Cortex of kidney (tissue), 1 donor: Measurements from ENCODE around the gene DHX34.
"Not testable (repeated sequence)": the region's sequence is repeated elsewhere in the genome, so short reads cannot be mapped to it uniquely, and the experiment has no call there.

Experiments used
- DNase-seq: peaks from one replicate; lab custom pipeline; 2025; lab: John Stamatoyannopoulos, UW

DHX34 gene

GRCh38 chr19:47363758-47364531 is 14.8 kb downstream of the DHX34 start:
- DNase-seq = no peak

DNA sequence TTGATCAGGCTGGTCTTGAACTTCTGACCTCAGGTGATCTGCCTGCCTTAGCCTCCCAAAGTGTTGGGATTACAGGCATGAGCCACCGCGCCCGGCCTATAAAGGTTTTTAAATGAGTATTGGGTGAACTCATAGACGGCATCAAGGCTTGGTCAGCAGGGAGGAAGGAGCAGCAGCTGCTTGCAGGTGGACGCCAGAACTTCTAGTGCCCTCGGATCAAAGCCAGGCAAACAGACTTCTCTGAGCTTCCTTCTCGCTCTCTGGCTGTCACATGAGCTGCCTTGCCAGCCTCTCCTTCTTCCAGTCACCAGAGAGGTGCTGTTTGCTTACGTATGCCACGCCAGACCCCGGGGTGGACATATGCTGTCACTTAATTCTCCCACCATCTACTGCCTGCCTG is 16.3 kb downstream of the DHX34 start:
- not testable (repeated sequence) for DNase-seq

DNA sequence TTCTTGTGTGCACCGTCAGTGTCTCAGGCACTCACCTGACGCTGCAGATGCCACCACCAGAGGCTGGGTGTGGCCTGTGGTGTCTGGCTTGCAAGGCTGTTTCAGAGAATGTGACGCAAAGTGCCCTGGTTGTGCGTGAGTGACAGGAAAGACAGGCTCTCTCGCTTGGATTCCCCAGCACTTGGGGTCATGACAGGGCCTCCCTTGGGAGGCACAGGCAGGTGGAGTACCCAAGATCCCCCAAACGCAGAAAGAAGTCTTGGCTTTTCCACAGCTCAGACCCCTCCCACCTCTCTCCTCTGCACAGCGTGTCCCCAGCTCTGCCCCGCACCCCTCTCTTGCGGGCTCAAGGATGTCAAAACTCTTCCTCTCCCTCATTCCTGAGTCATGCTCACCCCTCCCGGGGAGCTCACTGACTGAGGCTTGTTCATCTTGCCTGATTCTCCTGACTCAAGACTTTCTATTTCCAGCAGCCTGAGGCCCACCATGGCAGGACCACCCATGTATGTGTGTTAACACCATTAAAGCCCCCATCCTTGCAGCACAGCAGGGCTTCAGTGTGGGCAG is 21.0 kb downstream of the DHX34 start:
- no peak for DNase-seq

DNA sequence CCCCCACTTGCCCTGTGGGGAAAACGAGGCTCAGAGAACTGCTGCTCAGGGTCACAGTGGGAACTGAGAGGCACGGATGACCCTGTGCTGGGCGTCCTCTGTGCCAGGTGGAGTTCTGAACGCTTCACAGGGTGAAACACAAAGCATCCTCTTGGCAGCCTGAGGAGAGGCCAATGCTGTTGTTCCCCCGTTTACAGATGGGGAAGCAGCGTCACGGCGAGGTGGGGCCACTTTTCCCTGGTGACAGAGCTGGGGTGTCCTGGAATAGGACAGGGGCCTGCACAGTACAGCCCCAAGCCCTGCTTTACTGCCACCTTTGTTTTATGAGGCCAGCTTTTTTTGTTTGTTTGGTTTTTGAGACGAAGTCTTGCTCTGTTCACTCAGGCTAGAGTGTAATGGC is 22.1 kb downstream of the DHX34 start:
- no peak for DNase-seq

DNA sequence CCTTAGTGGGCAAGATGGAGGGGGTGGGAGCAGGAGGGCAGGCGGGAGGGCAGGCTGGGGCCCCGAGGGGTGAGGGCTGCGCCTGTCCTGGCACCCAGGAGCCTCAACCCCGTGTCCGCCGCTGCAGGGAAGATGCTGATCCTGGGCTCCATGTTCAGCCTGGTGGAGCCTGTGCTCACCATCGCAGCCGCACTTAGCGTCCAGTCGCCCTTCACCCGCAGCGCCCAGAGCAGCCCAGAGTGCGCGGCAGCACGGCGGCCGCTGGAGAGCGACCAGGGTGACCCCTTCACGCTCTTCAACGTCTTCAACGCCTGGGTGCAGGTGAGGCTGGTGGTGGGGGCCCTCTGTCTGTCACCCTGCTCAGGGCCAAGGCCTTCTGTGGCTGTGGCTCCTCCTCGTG is 23.5 kb downstream of the DHX34 start:
- DNase-seq = no peak

DNA sequence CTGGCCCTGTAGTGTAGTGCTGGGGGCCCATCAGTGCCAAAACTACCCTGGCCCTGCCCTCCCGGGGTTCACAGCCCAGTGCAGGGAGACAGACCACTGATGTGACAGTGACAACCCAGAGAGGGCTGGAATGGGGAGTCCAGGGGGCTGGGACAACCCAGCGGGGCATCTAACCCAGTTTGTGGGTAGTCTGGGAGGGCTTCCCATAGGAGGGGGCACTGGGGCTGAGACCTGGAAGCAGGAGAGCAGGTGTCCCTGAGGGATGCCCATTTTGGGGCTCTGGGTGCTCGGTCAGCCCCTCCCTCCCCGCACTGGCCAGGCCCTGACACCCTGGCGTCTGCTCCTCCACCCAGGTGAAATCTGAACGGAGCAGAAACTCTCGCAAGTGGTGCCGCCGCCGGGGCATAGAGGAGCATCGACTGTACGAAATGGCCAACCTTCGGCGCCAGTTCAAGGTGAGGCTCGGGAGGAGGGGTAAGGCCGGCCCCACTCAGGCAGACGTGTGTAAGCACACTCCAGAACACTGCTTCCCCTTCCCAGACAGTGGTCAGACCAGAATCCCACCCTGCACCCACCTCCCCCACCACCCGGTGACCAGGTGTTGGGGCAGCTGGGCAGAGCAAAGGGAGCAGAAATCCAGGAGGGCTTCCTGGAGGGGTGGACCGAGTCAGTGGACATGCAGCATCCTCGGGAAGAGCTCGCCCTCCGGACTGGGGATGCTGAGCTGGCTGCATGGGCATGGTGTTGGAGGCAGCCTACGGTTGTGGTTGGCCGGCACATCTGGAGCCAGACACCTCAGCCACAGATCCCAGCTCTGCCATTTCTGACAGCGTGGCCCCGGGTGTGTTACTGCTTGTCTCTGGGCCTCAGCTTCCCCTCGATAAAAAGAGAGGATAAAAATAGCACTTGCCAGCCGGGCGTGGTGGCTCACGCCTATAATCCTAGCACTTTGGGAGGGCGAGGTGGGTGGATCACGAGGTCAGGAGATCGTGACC is 24.4 kb downstream of the DHX34 start:
- no peak for DNase-seq

DNA sequence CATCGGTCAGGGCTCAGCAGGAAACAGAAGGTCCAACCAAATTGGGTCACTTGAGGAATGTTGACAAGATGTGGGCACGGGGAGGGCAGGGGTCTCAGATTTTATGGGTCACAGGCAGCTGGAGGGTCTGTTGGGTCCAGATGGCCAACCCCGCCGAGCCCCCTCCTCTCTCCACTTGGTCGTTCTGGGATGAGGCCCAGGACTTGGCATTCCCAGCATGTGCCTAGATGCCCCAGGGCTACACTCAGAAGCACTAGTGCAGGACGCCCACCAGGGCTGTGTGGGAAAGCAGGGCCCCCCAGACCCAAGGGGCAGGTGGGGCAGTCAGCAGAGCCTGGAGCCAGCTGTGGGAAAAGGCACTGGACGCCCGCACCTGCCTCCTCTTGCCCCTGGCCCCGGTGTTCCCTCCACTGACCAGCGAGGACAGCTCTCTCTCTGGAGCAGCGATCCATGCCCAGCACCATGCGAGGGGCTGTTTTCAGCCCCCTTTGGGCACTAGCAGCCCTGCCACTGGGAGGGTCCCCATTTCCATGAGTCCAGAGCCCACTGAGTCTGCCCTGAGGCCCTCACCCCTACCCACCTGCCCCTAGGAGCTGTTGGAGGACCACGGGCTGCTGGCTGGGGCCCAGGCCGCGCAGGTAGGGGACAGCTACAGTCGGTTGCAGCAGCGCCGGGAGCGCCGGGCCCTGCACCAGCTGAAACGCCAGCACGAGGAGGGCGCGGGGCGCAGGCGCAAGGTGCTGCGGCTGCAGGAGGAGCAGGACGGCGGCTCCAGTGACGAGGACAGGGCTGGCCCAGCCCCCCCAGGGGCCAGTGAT is 26.0 kb downstream of the DHX34 start:
- DNase-seq = no peak

- no peak for DNase-seq
Measured at GRCh38 chr19:47375694-47376588, 26.8 kb downstream of the DHX34 start.

GRCh38 chr19:47376589-47377144 is 27.6 kb downstream of the DHX34 start:
- DNase-seq = no peak

DNA sequence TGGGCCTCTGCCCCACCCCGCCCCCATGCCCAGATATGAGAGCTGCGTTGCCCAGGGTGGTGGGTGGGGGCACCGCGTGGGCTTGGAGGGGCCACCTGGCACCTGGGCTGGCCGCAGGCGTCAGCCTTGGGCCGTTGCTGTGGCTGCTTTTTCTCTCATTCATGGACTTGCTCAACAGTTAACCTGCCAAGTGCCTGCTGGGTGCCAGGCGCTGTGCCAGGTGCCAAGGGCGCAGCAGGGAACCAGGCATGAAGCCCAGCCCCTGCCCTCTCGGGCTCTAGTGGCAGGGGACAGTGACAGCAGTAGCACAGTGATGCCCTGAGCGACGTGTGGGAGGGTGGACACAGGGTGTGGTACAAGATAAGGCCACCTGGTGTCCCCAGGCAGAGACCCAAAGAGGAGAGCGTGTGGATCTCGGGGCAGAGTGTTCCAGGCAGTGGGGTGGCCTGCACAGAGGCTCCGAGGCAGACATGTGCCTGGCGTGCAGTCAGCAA is 28.1 kb downstream of the DHX34 start:
- DNase-seq = no peak

GRCh38 chr19:47377801-47378200 is 28.7 kb downstream of the DHX34 start:
- no peak for DNase-seq

DNA sequence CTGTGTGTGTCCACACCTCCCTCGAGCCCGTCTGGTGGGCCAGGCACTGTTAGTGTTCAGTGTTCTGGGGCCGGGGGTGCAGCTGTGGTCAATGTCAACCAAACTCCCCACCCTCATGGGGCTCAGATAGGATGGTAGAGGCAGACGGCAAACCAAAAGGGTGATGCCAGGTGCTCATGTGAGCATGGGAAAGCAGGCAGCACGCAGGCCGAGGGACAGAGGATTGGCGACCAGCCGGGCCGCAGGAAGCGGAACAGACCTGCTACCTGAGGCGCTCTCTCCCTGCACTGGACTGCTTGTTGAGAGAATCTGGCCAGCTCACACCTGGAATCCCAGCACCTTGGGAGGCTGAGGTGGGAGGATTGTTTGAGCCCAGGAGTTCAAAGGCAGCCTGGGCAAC is 29.1 kb downstream of the DHX34 start:
- no peak for DNase-seq

- no peak for DNase-seq
Measured at GRCh38 chr19:47379381-47379938, 30.3 kb downstream of the DHX34 start.

DNA sequence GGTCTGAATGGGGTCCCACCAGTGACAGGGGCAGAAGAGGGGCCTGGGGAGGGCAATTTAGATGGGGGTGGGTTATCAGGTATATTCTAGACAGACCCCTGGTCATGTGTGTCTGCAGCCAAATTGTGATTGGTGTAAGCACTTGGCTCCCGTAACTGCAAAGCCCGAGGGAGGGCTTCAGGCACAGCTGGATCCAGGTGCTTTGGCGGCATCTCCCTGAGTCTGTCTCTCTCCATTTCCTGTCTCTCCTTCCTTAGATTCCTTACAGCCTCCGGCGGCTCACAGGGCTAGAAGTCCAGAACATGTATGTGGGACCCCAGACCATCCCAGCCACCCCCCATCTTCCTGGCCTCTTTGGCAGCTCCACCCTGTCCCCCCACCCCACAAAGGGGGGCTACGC is 31.4 kb downstream of the DHX34 start:
- no peak for DNase-seq

DNA sequence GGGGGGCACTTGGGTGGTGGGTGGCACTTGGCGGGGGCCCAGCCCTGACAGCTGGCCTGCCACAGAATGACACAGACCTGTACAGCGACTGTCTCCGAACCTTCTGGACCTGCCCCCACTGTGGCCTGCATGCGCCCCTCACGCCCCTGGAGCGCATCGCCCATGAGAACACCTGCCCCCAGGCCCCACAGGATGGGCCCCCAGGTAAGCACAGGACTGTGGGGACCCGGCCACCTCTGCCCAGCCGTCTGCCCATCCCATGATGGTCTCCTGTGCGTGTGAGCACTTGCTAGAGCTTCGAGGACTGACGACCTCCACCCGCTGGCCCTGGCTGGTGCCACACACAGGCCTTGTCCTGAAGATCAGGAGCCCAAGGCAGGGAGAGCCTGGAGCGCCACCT is 32.0 kb downstream of the DHX34 start:
- DNase-seq = no peak

- DNase-seq = no peak
Measured at GRCh38 chr19:47381653-47382279, 32.7 kb downstream of the DHX34 start.

DNA sequence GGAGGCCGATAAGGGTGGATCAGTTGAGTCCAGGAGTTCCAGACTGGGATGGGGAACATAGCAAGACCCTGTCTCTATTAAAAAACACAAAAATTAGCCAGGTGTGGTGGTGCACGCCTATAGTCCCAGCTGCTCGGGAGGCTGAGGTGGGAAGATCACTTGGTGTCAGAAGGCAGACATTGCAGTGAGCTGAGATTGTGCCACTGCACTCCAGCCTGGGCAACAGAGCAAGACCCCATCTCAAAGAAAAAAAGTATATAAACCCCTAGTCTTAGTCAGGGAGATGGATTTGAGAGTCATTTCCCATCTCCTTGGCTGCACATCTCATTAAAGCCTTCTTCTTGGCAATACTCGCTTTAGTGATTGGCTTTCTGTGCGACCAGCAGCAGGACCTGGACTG is 34.8 kb downstream of the DHX34 start:
- DNase-seq = not testable (repeated sequence)

- not testable (repeated sequence) for DNase-seq
Measured at GRCh38 chr19:47384533-47384932, 35.4 kb downstream of the DHX34 start.

GRCh38 chr19:47386582-47386981 is 37.5 kb downstream of the DHX34 start:
- not testable (repeated sequence) for DNase-seq
